CD14-positive monocyte (primary cell): ENCODE data around the gene DCLRE1A. TPM values are rescaled to one million over a fixed set of nuclear protein-coding genes. Genes with fewer than 3 reads are reported as not detected.

ENCODE experiments used
- DNase-seq, 3 donors: peaks; one replicate each; pipeline ENCODE4 v3.0.0-alpha.2; 2011 to 2022
- H2AFZ ChIP-seq: 2 replicates; pipeline ENCODE4 v1.6.0; 2012; ENCODE audit warnings: mild to moderate bottlenecking, low read depth, low read length, inconsistent platforms; ENCODE audit not compliant: insufficient read depth, poor library complexity, severe bottlenecking
- H3K27ac ChIP-seq, 2 donors: 1 replicate in 1 of 2; 2 replicates in 1 of 2; pipeline ENCODE4 v1.5.1; 2012 to 2013; ENCODE audit warnings: low read length in 2 of 2, control low read depth in 1 of 2, inconsistent platforms in 1 of 2, low read depth in 1 of 2, mild to moderate bottlenecking in 1 of 2
- H3K27me3 ChIP-seq, 2 donors: one replicate each; pipeline versions ENCODE4 v1.6.0 to v1.6.1; 2011 to 2013; ENCODE audit warnings: low read length in 2 of 2; ENCODE audit not compliant: control insufficient read depth in 2 of 2, insufficient read depth in 2 of 2
- H3K36me3 ChIP-seq, 2 donors: replicated peaks in 1 of 2; 1 replicate in 1 of 2; 2 replicates in 1 of 2; pipeline versions ENCODE4 v1.5.1 to v1.6.1; 2012 to 2013; ENCODE audit warnings: low read length in 2 of 2, control low read depth in 1 of 2, inconsistent platforms in 1 of 2, mild to moderate bottlenecking in 1 of 2; ENCODE audit not compliant: insufficient read depth in 2 of 2, control insufficient read depth in 1 of 2
- H3K4me1 ChIP-seq, 2 donors: 1 replicate in 1 of 2; 2 replicates in 1 of 2; pipeline versions ENCODE4 v1.5.1 to v1.6.1; 2012 to 2013; ENCODE audit warnings: low read length in 2 of 2, control low read depth in 1 of 2, inconsistent platforms in 1 of 2, mild to moderate bottlenecking in 1 of 2, moderate library complexity in 1 of 2; ENCODE audit not compliant: insufficient read depth in 2 of 2, control insufficient read depth in 1 of 2
- H3K4me2 ChIP-seq: replicated peaks from 2 replicates; pipeline ENCODE3; 2012; ENCODE audit warnings: low read length, moderate library complexity, mild to moderate bottlenecking; ENCODE audit not compliant: poor library complexity, severe bottlenecking; ENCODE audit errors: extremely low read depth
- H3K4me3 ChIP-seq, 3 experiments: fragments of 200-600 bp in 1 of 3; sonication (generic) in 1 of 3; replicated peaks in 1 of 3; 1 replicate in 2 of 3; 2 replicates in 1 of 3; pipeline ENCODE4 v1.5.1; 2011 to 2013; ENCODE audit warnings: low read length in 3 of 3, mild to moderate bottlenecking in 3 of 3, control low read depth in 2 of 3, low read depth in 2 of 3, inconsistent platforms in 1 of 3, moderate library complexity in 1 of 3
- H3K79me2 ChIP-seq: 2 replicates; pipeline ENCODE4 v1.6.0; 2012; ENCODE audit warnings: mild to moderate bottlenecking, control low read depth, inconsistent platforms, low read length, moderate library complexity; ENCODE audit not compliant: insufficient read depth
- H3K9ac ChIP-seq: 2 replicates; pipeline ENCODE4 v1.6.0; 2017; ENCODE audit warnings: low read length, mild to moderate bottlenecking; ENCODE audit not compliant: insufficient read depth, poor library complexity, severe bottlenecking
- H3K9me3 ChIP-seq, 2 donors: replicated peaks in 1 of 2; 1 replicate in 1 of 2; 2 replicates in 1 of 2; pipeline versions ENCODE4 v1.5.1 to v1.6.1; 2012 to 2013; ENCODE audit warnings: low read length in 2 of 2, control low read depth in 1 of 2; ENCODE audit not compliant: control insufficient read depth in 1 of 2, insufficient read depth in 1 of 2
- H4K20me1 ChIP-seq: 2 replicates; pipeline ENCODE4 v1.6.0; 2012; ENCODE audit warnings: mild to moderate bottlenecking, low read length, control low read depth, moderate library complexity; ENCODE audit not compliant: insufficient read depth
- H3K27ac Mint-ChIP-seq, 7 donors: one replicate each; pipeline ENCODE4 v1.8.0; 2020; ENCODE audit warnings: mild to moderate bottlenecking in 7 of 7, mixed read lengths in 7 of 7, moderate library complexity in 6 of 7, inconsistent platforms in 2 of 7
- H3K27me3 Mint-ChIP-seq, 3 donors: one replicate each; pipeline ENCODE4 v1.8.0; 2021 to 2022; ENCODE audit warnings: low read depth in 3 of 3, mild to moderate bottlenecking in 3 of 3, mixed read lengths in 3 of 3, moderate library complexity in 3 of 3, inconsistent platforms in 1 of 3
- H3K36me3 Mint-ChIP-seq, 2 donors: one replicate each; pipeline ENCODE4 v1.8.0; 2020; ENCODE audit warnings: mixed read lengths in 2 of 2, inconsistent platforms in 1 of 2, mild to moderate bottlenecking in 1 of 2
- H3K4me1 Mint-ChIP-seq: one replicate; pipeline ENCODE4 v1.8.0; 2020; ENCODE audit warnings: mild to moderate bottlenecking, mixed read lengths
- H3K4me3 Mint-ChIP-seq, 2 donors: one replicate each; pipeline ENCODE4 v1.8.0; 2020; ENCODE audit warnings: mild to moderate bottlenecking in 2 of 2, mixed read lengths in 2 of 2, moderate library complexity in 1 of 2
- H3K9me3 Mint-ChIP-seq, 7 donors: one replicate each; pipeline ENCODE4 v1.8.0; 2020 to 2022; ENCODE audit warnings: mixed read lengths in 7 of 7, mild to moderate bottlenecking in 6 of 7, moderate library complexity in 6 of 7, inconsistent platforms in 2 of 7
- WGBS: methylation state at CpG from one replicate; pipeline ENCODE4 v1.1.5; 2013; ENCODE audit warnings: missing lambda C conversion rate; ENCODE audit not compliant: insufficient coverage; 5-methylcytosine and 5-hydroxymethylcytosine counted together
- intact Hi-C, 2 donors: fragments of 100-400 bp; cut with micrococcal nuclease; formaldehyde crosslinking; loops; one replicate each; pipeline versions ENCODE4 v1.15.0 to v1.15.1; 2023
- polyA plus RNA-seq, 3 donors: library from polyadenylated mRNA; depleted of rRNA in 1 of 3; unstranded in 2 of 3; stranded (reverse) in 1 of 3; fragments of 300-500 nt in 2 of 3; fragments of >200 nt in 1 of 3; fragmentation: Illumina TruSeq in 2 of 3; gene quantifications; 1 replicate in 2 of 3; 2 replicates in 1 of 3; pipeline ENCODE4 v1.2.3, GENCODE V29; 2012 to 2021
- small RNA-seq: library from RNA; depleted of rRNA; stranded (forward); fragments of <200 nt; gene quantifications from one replicate; pipeline ENCODE3, GENCODE V24; 2012; ENCODE audit warnings: low read depth; ENCODE audit not compliant: insufficient read length
- TF ChIP-seq, protein P1 (sequence below): fragments of 200-600 bp; IDR thresholded peaks from one replicate; pipeline ENCODE4 v1.8.0; 2022; ENCODE audit warnings: antibody characterized with exemption, mild to moderate bottlenecking

DCLRE1A gene
- polyA plus RNA-seq, 3 donors: 1.00 to 1.3 (median 1.3) TPM

DNA sequence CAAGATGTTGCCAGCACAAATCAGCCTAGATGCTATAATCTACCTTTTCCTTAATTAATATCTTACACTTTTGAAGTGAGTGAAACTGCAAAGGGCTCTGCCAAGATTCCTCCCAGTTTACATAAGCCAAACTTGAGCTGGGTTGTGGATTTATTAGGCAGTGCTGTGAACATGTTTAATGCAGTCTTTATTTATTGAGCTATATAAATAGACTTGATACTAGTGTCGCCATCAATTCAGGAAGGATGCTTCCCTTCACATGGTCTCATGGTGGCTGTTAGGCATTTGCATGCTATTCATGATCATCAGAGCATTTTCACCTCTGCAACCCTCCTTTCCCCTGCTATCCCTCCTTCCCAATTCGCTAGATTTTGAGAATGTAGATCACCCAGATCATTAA lies 62.2 kb downstream of the DCLRE1A start:
- H3K27ac ChIP-seq: no peak overlapping the region
- 80% methylated on average over 1 of the region's 2 CpGs for WGBS
- no peak for DNase-seq
- peaks cover 0 to 4% of the 10 kb centered on the region in 2 donors for H3K4me1 ChIP-seq
- H3K9me3 ChIP-seq: no peaks in the 10 kb centered on the region
- H4K20me1 ChIP-seq: no peaks in the 10 kb centered on the region
- TF ChIP-seq, protein P1, sequence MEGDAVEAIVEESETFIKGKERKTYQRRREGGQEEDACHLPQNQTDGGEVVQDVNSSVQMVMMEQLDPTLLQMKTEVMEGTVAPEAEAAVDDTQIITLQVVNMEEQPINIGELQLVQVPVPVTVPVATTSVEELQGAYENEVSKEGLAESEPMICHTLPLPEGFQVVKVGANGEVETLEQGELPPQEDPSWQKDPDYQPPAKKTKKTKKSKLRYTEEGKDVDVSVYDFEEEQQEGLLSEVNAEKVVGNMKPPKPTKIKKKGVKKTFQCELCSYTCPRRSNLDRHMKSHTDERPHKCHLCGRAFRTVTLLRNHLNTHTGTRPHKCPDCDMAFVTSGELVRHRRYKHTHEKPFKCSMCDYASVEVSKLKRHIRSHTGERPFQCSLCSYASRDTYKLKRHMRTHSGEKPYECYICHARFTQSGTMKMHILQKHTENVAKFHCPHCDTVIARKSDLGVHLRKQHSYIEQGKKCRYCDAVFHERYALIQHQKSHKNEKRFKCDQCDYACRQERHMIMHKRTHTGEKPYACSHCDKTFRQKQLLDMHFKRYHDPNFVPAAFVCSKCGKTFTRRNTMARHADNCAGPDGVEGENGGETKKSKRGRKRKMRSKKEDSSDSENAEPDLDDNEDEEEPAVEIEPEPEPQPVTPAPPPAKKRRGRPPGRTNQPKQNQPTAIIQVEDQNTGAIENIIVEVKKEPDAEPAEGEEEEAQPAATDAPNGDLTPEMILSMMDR: no peak
- no peaks in the 10 kb centered on the region for H3K27me3 ChIP-seq
- H3K4me3 ChIP-seq: no peak overlapping the region
- H2AFZ ChIP-seq: no peak overlapping the region
- no peak overlapping the region for H3K27ac Mint-ChIP-seq
- H3K9ac ChIP-seq: no peak overlapping the region
- peaks cover 7% of the 10 kb centered on the region for H3K4me1 Mint-ChIP-seq
- H3K9me3 Mint-ChIP-seq: peaks cover 0 to 1% (median 0%) of the 10 kb centered on the region in 7 donors
- H3K36me3 Mint-ChIP-seq: no peaks in the 10 kb centered on the region
- H3K4me3 Mint-ChIP-seq: no peak overlapping the region
- H3K27me3 Mint-ChIP-seq: peaks cover 0 to 6% (median 3%) of the 10 kb centered on the region in 3 donors
- H3K79me2 ChIP-seq: no peaks in the 10 kb centered on the region
- intact Hi-C loops: no loop called here
- H3K36me3 ChIP-seq: no peaks in the 10 kb centered on the region
- no peak overlapping the region for H3K4me2 ChIP-seq

DNA sequence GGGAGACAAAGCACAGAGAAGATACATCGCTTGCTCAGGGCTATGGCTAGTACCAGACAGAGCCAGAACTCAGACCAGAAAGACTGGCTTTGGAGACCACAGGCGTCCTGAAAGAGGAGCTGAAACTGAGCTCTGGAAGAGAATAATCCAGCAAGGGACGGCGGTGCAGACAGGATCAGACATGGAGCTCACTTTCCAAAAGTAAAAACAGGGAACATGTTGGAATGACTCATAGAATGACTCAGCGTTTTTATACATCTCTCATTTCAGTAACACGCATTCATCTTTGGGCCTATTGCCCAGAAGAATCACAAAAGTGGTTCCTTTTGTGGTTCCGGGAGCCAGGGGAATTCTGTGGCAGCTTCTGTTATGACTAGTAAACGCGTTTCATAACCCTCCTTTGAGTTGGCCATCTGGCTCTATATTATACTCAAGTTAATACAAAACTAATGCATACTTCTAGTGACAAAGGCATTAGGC lies 65.2 kb downstream of the DCLRE1A start:
- H3K27me3 Mint-ChIP-seq: peaks cover 0 to 5% (median 2%) of the 10 kb centered on the region in 3 donors

More for the DNA sequence above, 65.2 kb downstream of the DCLRE1A start:
- H2AFZ ChIP-seq: no peak overlapping the region
- H3K9ac ChIP-seq: no peak overlapping the region
- intact Hi-C loops: no loop called here
- Mint-ChIP-seq H3K4me1 (peaks cover 7% of the 10 kb centered on the region), H3K27ac (peak overlapping the region in 1 of 7 donors; percentile 9), H3K9me3 (no peaks in the 10 kb centered on the region), H3K36me3 (no peaks in the 10 kb centered on the region), H3K4me3 (no peak overlapping the region)
- no peaks in the 10 kb centered on the region for H3K9me3 ChIP-seq
- H3K4me1 ChIP-seq: peaks cover 0 to 4% of the 10 kb centered on the region in 2 donors
- H3K36me3 ChIP-seq: no peaks in the 10 kb centered on the region
- DNase-seq: peak; percentile 35 to 78 (median 38)
- no peaks in the 10 kb centered on the region for H3K27me3 ChIP-seq
- H4K20me1 ChIP-seq: no peaks in the 10 kb centered on the region
- H3K4me3 ChIP-seq: no peak overlapping the region
- no peaks in the 10 kb centered on the region for H3K79me2 ChIP-seq
- WGBS: 47% methylated on average over 6 of the region's 9 CpGs
- TF ChIP-seq, protein P1: no peak
- H3K27ac ChIP-seq: no peak overlapping the region
- H3K4me2 ChIP-seq: no peak overlapping the region

Small RNAs within 50 kb of the gene (small RNA-seq; reads per million reads assigned to genes)
- gene RF00560: not detected

Other genes starting within 250 kb of the DCLRE1A start
- not detected for gene NRAP, start 190.0 kb downstream of the DCLRE1A start, polyA plus RNA-seq
- 10 to 100 TPM in 2 of 3 donors, 1 to 10 TPM in 1; 9.9 to 26.1 (median 16.0) TPM for gene CASP7, start 174.2 kb downstream of the DCLRE1A start, polyA plus RNA-seq
- gene PLEKHS1, start 102.4 kb downstream of the DCLRE1A start, polyA plus RNA-seq: under 1 TPM in 1 of 3 donors, not detected in 2; 0.08 TPM
- gene NHLRC2, start 579 bp upstream of the DCLRE1A start, polyA plus RNA-seq: 1 to 10 TPM; 2.8 to 6.9 (median 5.3) TPM
- gene ADRB1, start 189.8 kb upstream of the DCLRE1A start, polyA plus RNA-seq: 1 to 10 TPM in 1 of 3 donors, under 1 TPM in 1, not detected in 1; 0.05 to 3.4 TPM